Lower lobe of right lung (tissue), 2 donors: ENCODE data around the gene INPPL1. TPM values are rescaled to one million over a fixed set of nuclear protein-coding genes. Genes with fewer than 3 reads are reported as not detected.

Source experiments
- ATAC-seq, 2 donors: fragments of 200-7000 bp; cut with Tn5 transposase; one replicate each; pipeline ENCODE4 v1.9.1; 2020 to 2022; ENCODE audit warnings: mild to moderate bottlenecking in 2 of 2, moderate library complexity in 2 of 2
- DNase-seq: peaks from one replicate; pipeline ENCODE4 v3.0.0-alpha.2; 2020
- H3K27ac ChIP-seq: fragments of 200-600 bp; one replicate; pipeline ENCODE4 v1.8.0; 2022
- H3K27me3 ChIP-seq: fragments of 200-600 bp; one replicate; pipeline ENCODE4 v1.8.0; 2022; ENCODE audit warnings: low read depth
- H3K36me3 ChIP-seq: fragments of 200-600 bp; one replicate; pipeline ENCODE4 v1.8.0; 2022; ENCODE audit warnings: mild to moderate bottlenecking
- H3K4me1 ChIP-seq: fragments of 200-600 bp; one replicate; pipeline ENCODE4 v1.8.0; 2022
- H3K4me3 ChIP-seq: fragments of 200-600 bp; one replicate; pipeline ENCODE4 v1.8.0; 2022; ENCODE audit warnings: mild to moderate bottlenecking
- H3K9me3 ChIP-seq: fragments of 200-600 bp; one replicate; pipeline ENCODE4 v1.8.0; 2022
- CTCF ChIP-seq: fragments of 200-600 bp; IDR thresholded peaks from one replicate; pipeline ENCODE4 v1.8.0; 2022; ENCODE audit warnings: antibody characterized with exemption, mild to moderate bottlenecking
- intact Hi-C: fragments of 100-400 bp; cut with DNase I; formaldehyde crosslinking; loops from one replicate; pipeline ENCODE4 v1.11.0; 2022
- total RNA-seq: library from RNA; stranded (reverse); fragmentation: NEBNext Ultra II Directional; extraction: Animal tissue kit (Norgen Biotek cat#: 25700); gene quantifications from one replicate; pipeline ENCODE4 v1.2.1, GENCODE V29; 2021
- donor health status: DM: no; HTN: yes; CAD: no; lungs with severe emphysema.

Gene INPPL1
- total RNA-seq, 1 donor from 2014 or later, result 147 TPM

DNA sequence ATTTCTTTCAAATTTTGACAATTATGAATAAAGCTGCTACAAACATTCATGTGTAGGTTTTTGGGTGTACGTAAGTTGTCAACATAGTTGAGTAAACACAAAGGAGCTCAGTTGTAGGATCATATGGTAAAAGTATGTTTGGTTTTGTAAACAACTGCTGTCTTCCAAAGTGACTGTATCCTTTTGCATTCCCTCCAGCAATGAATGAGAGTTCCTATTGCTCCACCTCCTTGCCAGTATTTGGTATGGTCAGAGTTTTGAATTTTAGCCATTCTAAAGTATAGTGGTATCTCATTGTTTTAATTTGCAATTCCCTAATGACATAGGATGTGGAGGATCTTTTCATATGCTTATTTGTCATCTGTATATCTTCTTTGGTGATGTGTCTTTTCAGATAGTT is 47.4 kb downstream of the INPPL1 start:
- no peaks in the 10 kb centered on the region for H3K4me1 ChIP-seq
- H3K27ac ChIP-seq, result no peak overlapping the region
- no peaks in the 10 kb centered on the region for H3K36me3 ChIP-seq
- peaks cover 3% of the 10 kb centered on the region for H3K27me3 ChIP-seq
- no peaks in the 10 kb centered on the region for H3K9me3 ChIP-seq
- ATAC-seq (no peak), DNase-seq (no peak)
- intact Hi-C loops, result no loop called here
- H3K4me3 ChIP-seq, result no peak overlapping the region
- TF ChIP-seq CTCF, result no peak

- H3K9me3 ChIP-seq, result no peaks in the 10 kb centered on the region
- no peak for ATAC-seq
- no peak for DNase-seq
Measured at GRCh38 chr11:72274435-72274834, 49.9 kb downstream of the INPPL1 start.

DNA sequence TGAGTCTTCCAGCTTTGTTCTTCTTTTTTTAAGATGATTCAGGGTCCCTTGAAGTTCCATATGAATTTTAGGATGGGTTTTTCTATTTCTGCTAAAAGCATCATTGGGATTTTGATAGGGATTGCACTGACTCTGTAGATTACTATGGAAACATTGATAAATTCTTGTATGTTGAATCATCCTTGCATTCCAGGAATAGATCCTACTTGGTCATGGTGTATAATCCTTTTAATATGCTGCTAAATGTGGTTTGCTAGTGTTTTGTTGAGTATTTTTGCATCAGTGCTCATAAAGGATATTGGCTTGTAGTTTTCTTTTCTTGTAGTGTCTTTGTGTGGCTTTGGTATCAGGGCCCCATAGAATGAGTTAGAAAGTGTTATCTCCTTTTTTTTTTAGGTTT is 54.3 kb downstream of the INPPL1 start:
- no peak for DNase-seq
- no peaks in the 10 kb centered on the region for H3K27me3 ChIP-seq
- intact Hi-C loops, result no loop called here

More at GRCh38 chr11:72274435-72274834, 49.9 kb downstream of the INPPL1 start:
- TF ChIP-seq CTCF, result no peak
- peaks cover 3% of the 10 kb centered on the region for H3K27me3 ChIP-seq
- no peaks in the 10 kb centered on the region for H3K36me3 ChIP-seq
- intact Hi-C loops, result no loop called here
- no peaks in the 10 kb centered on the region for H3K4me1 ChIP-seq
- H3K27ac ChIP-seq, result no peak overlapping the region
- H3K4me3 ChIP-seq, result no peak overlapping the region

DNA sequence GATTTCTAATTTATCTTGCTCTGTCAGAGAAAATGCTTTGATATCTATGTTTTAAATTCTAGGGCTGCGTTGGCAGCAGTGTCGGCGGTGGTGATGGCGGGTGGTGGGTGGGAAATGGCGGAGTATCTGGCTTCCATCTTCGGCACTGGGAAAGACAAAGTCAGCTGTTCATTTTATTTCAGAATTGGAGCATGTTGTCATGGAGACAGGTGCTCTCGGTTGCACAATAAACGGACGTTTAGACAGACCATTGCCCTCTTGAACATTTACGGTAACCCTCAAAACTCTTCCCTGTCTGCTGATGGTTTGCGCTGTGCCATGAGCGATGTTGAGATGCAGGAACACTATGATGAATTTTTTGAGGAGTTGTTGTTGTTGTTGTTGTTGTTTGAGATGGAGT is 55.5 kb downstream of the INPPL1 start:
- H3K9me3 ChIP-seq, result no peaks in the 10 kb centered on the region
- ATAC-seq, result no peak
- intact Hi-C loops, result no loop called here
- no peak for TF ChIP-seq CTCF
- no peaks in the 10 kb centered on the region for H3K4me1 ChIP-seq
- no peaks in the 10 kb centered on the region for H3K36me3 ChIP-seq
- no peak overlapping the region for H3K4me3 ChIP-seq
- H3K27me3 ChIP-seq, result no peaks in the 10 kb centered on the region
- no peak overlapping the region for H3K27ac ChIP-seq
- no peak for DNase-seq

More for the DNA sequence above, 54.3 kb downstream of the INPPL1 start:
- Histone ChIP-seq H3K36me3 (no peaks in the 10 kb centered on the region), H3K27ac (no peak overlapping the region), H3K4me3 (no peak overlapping the region), H3K9me3 (no peaks in the 10 kb centered on the region), H3K4me1 (no peaks in the 10 kb centered on the region)
- ATAC-seq, result no peak
- TF ChIP-seq CTCF, result no peak

- Histone ChIP-seq H3K4me3 (no peak overlapping the region), H3K27me3 (no peaks in the 10 kb centered on the region), H3K36me3 (no peaks in the 10 kb centered on the region), H3K27ac (no peak overlapping the region), H3K4me1 (no peaks in the 10 kb centered on the region), H3K9me3 (no peaks in the 10 kb centered on the region)
- ATAC-seq, result no peak
- no peak for TF ChIP-seq CTCF
- intact Hi-C loops, result no loop called here
- no peak for DNase-seq
Measured at GRCh38 chr11:72280726-72281315, 56.3 kb downstream of the INPPL1 start.
